Neuronal stem cell (in vitro differentiated cells): ENCODE results near the gene ARHGAP5.
"Not testable (repeated sequence)": the region's sequence is repeated elsewhere in the genome, so short reads cannot be mapped to it uniquely, and the experiment has no call there.

Experiments
- DNase-seq: peaks from one replicate; pipeline ENCODE4 v3.0.0-alpha.2; 2013; ENCODE audit warnings: low spot score
- H2AFZ ChIP-seq: one replicate; pipeline ENCODE4 v1.6.1; 2013; ENCODE audit warnings: mild to moderate bottlenecking, low read length, inconsistent platforms
- H2AK5ac ChIP-seq: 2 replicates; pipeline ENCODE4 v1.6.1; 2013; ENCODE audit warnings: low read depth, mild to moderate bottlenecking, inconsistent platforms, low read length, moderate library complexity, mixed read lengths
- H2BK120ac ChIP-seq: 2 replicates; pipeline ENCODE4 v1.6.1; 2013; ENCODE audit warnings: low read depth, mild to moderate bottlenecking, inconsistent platforms, low read length, moderate library complexity, mixed read lengths
- H2BK12ac ChIP-seq: one replicate; pipeline ENCODE4 v1.6.1; 2013; ENCODE audit warnings: low read length, inconsistent platforms
- H2BK15ac ChIP-seq: 2 replicates; pipeline ENCODE4 v1.6.1; 2013; ENCODE audit warnings: mild to moderate bottlenecking, low read length, inconsistent platforms, mixed read lengths
- H2BK5ac ChIP-seq: one replicate; pipeline ENCODE4 v1.6.1; 2013; ENCODE audit warnings: inconsistent platforms, mild to moderate bottlenecking, low read length, moderate library complexity
- H3K14ac ChIP-seq: one replicate; pipeline ENCODE4 v1.6.1; 2013; ENCODE audit warnings: low read length, inconsistent platforms
- H3K18ac ChIP-seq: 2 replicates; pipeline ENCODE4 v1.6.1; 2013; ENCODE audit warnings: low read length, inconsistent platforms
- H3K23ac ChIP-seq: 2 replicates; pipeline ENCODE4 v1.6.1; 2013; ENCODE audit warnings: low read depth, mild to moderate bottlenecking, mixed read lengths, low read length, inconsistent platforms; ENCODE audit not compliant: poor library complexity
- H3K27ac ChIP-seq: replicated peaks from 3 replicates; pipeline ENCODE4 v1.5.1; 2013; ENCODE audit warnings: low read length, inconsistent platforms
- H3K27me3 ChIP-seq, 3 experiments: 2 replicates each; pipeline ENCODE4 v1.6.1; 2013; ENCODE audit warnings: low read length in 3 of 3, mild to moderate bottlenecking in 2 of 3, inconsistent platforms in 1 of 3, low read depth in 1 of 3, mixed read lengths in 1 of 3, moderate library complexity in 1 of 3; ENCODE audit not compliant: control insufficient read depth in 3 of 3, insufficient read depth in 3 of 3
- H3K36me3 ChIP-seq, 2 donors: replicated peaks in 1 of 2; 2 replicates each; pipeline ENCODE4 v1.6.1; 2013; ENCODE audit warnings: low read length in 2 of 2; ENCODE audit not compliant: control insufficient read depth in 2 of 2, insufficient read depth in 2 of 2
- H3K4ac ChIP-seq: 2 replicates; pipeline ENCODE4 v1.6.1; 2013; ENCODE audit warnings: inconsistent platforms, mild to moderate bottlenecking, low read length, moderate library complexity
- H3K4me1 ChIP-seq, 2 donors: 1 replicate in 1 of 2; 2 replicates in 1 of 2; pipeline ENCODE4 v1.6.1; 2013; ENCODE audit warnings: low read length in 2 of 2, low read depth in 1 of 2; ENCODE audit not compliant: control insufficient read depth in 2 of 2, insufficient read depth in 1 of 2
- H3K4me2 ChIP-seq: one replicate; pipeline ENCODE4 v1.6.1; 2013; ENCODE audit warnings: mild to moderate bottlenecking, low read length, inconsistent platforms; ENCODE audit not compliant: insufficient read depth, poor library complexity, severe bottlenecking
- H3K4me3 ChIP-seq, 2 donors: 2 replicates each; pipeline ENCODE4 v1.5.1; 2013; ENCODE audit warnings: low read length in 2 of 2, mild to moderate bottlenecking in 2 of 2, inconsistent platforms in 1 of 2, moderate library complexity in 1 of 2
- H3K79me1 ChIP-seq: one replicate; pipeline ENCODE4 v1.6.1; 2013; ENCODE audit warnings: low read depth, mild to moderate bottlenecking, inconsistent platforms, low read length, moderate library complexity
- H3K9ac ChIP-seq: one replicate; pipeline ENCODE4 v1.6.1; 2013; ENCODE audit warnings: mild to moderate bottlenecking, low read depth, low read length, inconsistent platforms; ENCODE audit not compliant: poor library complexity
- H3K9me3 ChIP-seq, 2 donors: replicated peaks in 1 of 2; 2 replicates each; pipeline versions ENCODE3 to v1.6.1; 2013; ENCODE audit warnings: low read length in 2 of 2, mild to moderate bottlenecking in 2 of 2, inconsistent platforms in 1 of 2, low read depth in 1 of 2, mixed read lengths in 1 of 2, moderate library complexity in 1 of 2; ENCODE audit not compliant: control insufficient read depth in 2 of 2, insufficient read depth in 1 of 2
- H4K8ac ChIP-seq: one replicate; pipeline ENCODE4 v1.6.1; 2013; ENCODE audit warnings: low read depth, mild to moderate bottlenecking, inconsistent platforms, low read length, moderate library complexity
- H4K91ac ChIP-seq: one replicate; pipeline ENCODE4 v1.6.1; 2013; ENCODE audit warnings: low read length, low read depth, mild to moderate bottlenecking, inconsistent platforms; ENCODE audit not compliant: poor library complexity
- WGBS, 2 donors: extraction: QIAGEN DNeasy Blood & Tissue Kit; methylation state at CpG; one replicate each; pipeline ENCODE4 v1.1.7; 2013; ENCODE audit warnings: missing lambda C conversion rate in 2 of 2, mixed read lengths in 1 of 2; ENCODE audit not compliant: insufficient read length in 2 of 2, insufficient replicate concordance in 1 of 2; ENCODE audit errors: extremely low coverage in 2 of 2; 5-methylcytosine and 5-hydroxymethylcytosine counted together

Gene ARHGAP5

DNA sequence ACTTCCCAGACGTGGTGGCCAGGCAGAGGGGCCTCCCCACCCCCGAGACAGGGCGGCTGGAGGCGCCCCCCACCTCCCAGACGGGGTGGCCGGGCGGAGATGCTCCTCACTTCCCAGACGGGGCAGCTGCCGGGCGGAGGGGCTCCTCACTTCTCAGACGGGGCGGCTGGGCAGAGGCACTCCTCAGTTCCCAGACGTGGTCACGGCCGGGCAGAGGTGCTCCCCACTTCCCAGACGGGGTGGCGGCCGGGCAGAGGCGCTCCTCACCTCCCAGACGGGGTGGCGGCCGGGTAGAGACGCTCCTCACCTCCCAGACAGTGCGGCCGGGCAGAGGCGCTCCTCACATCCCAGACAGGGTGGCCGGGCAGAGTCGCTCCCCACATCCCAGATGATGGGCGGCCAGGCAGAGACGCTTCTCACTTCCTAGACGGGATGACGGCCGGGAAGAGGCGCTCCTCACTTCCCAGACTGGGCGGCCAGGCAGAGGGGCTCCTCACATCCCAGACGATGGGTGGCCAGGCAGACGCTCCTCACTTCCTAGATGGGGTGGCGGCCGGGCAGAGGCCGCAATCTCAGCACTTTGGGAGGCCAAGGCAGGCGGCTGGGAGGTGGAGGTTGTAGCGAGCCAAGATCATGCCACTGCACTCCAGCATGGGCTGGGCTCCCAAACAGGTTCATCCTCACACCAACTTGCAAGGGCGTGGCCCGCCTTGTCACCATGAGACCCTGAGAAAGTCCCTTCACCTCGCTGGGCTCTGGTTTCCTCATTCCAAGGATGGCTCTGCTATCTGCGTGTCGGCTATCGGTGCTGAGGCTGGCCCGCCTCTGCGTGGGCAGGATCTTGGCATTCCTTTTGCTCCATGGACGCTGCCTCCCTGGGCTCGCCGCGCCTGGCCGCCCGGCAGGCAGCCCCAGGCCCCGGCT lies 50.9 kb downstream of the ARHGAP5 start:
- H3K23ac ChIP-seq, H4K8ac ChIP-seq, H3K79me1 ChIP-seq, H3K4me1 ChIP-seq, H3K4me2 ChIP-seq, H3K27ac ChIP-seq, H2AK5ac ChIP-seq, H3K4me3 ChIP-seq, H2BK12ac ChIP-seq, H3K4ac ChIP-seq, H3K27me3 ChIP-seq, H2BK15ac ChIP-seq, H3K14ac ChIP-seq, DNase-seq, H3K18ac ChIP-seq, H2BK5ac ChIP-seq, H2AFZ ChIP-seq, H4K91ac ChIP-seq, H2BK120ac ChIP-seq: not testable (repeated sequence)
- WGBS, 2 donors, result no CpG with 5 or more reads among the region's 57 CpGs
- H3K9ac ChIP-seq, result peak overlapping the region; percentile 50
- peaks cover 11 to 67% of the 10 kb centered on the region in 2 donors for H3K36me3 ChIP-seq
- peaks cover 13 to 63% of the 10 kb centered on the region in 2 donors for H3K9me3 ChIP-seq

DNA sequence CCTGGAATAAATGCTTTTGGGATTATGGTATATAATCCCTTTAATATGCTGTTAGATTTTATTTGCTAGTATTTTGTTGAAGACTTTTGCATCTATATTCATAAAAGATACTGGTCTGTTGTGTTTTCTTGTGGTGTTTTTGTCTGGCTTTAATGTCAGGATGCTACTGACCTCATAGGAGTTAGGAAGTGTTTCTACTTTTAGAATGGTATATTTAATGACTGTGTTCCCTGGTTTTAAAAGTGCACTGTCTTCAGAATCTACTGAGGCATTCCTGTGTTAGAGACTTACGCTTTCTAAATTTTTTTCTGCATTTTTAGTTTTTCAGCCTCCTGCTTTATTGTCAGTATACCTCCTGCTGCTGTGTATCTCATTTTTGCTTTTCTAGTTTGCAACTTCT lies 51.6 kb downstream of the ARHGAP5 start:
- Histone ChIP-seq H3K23ac (no peak overlapping the region), H2BK120ac (no peak overlapping the region), H4K91ac (no peak overlapping the region), H3K4ac (no peak overlapping the region), H2BK15ac (no peak overlapping the region), H2AFZ (no peak overlapping the region), H3K79me1 (peaks cover 2% of the 10 kb centered on the region), H4K8ac (no peak overlapping the region), H3K4me2 (no peak overlapping the region), H2AK5ac (no peak overlapping the region), H3K27ac (no peak overlapping the region), H3K4me3 (no peak overlapping the region), H3K36me3 (peaks cover 11 to 66% of the 10 kb centered on the region in 2 donors), H3K18ac (no peak overlapping the region), H3K4me1 (no peaks in the 10 kb centered on the region), H3K9me3 (peaks cover 13 to 60% of the 10 kb centered on the region in 2 donors), H2BK12ac (no peak overlapping the region), H2BK5ac (no peak overlapping the region), H3K27me3 (no peaks in the 10 kb centered on the region), H3K14ac (no peak overlapping the region), H3K9ac (no peak overlapping the region)
- no CpG with 5 or more reads among the region's 1 CpG for WGBS, 2 donors
- no peak for DNase-seq

DNA sequence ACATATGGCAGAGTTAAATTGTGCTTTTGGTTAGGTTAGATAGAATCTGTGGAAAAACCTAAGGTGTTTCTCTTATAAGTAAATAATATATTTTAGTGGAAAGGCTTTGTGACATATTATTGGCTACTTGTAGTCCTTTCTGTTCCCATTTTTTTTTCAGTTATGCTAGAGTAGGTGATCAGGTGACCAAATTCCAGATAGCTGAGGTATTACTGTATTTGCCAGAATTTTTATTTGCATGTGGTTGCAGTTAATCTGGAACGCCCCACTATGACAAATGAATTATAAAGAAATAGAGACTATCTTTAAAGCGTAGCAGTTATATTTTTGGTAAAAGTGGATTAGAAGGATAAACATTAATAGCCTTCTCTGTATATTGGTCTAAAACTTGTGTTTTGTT lies 52.0 kb downstream of the ARHGAP5 start:
- no peaks in the 10 kb centered on the region for H3K4me1 ChIP-seq
- no peak overlapping the region for H2BK15ac ChIP-seq
- WGBS, 2 donors, result no CpG with 5 or more reads among the region's 2 CpGs
- H3K9me3 ChIP-seq, result peaks cover 13 to 58% of the 10 kb centered on the region in 2 donors
- no peak overlapping the region for H3K4me2 ChIP-seq
- H3K23ac ChIP-seq, result no peak overlapping the region
- no peak overlapping the region for H3K4me3 ChIP-seq
- no peak overlapping the region for H2AK5ac ChIP-seq
- H3K14ac ChIP-seq, result no peak overlapping the region
- H4K8ac ChIP-seq, result no peak overlapping the region
- no peak overlapping the region for H4K91ac ChIP-seq
- H2BK5ac ChIP-seq, result no peak overlapping the region
- H3K27me3 ChIP-seq, result no peaks in the 10 kb centered on the region
- no peak overlapping the region for H2AFZ ChIP-seq
- H2BK12ac ChIP-seq, result no peak overlapping the region
- no peak overlapping the region for H3K9ac ChIP-seq
- peaks cover 2% of the 10 kb centered on the region for H3K79me1 ChIP-seq
- no peak overlapping the region for H3K27ac ChIP-seq
- H3K36me3 ChIP-seq, result peaks cover 11 to 65% of the 10 kb centered on the region in 2 donors
- H3K4ac ChIP-seq, result no peak overlapping the region
- no peak overlapping the region for H2BK120ac ChIP-seq
- H3K18ac ChIP-seq, result no peak overlapping the region
- DNase-seq, result no peak

DNA sequence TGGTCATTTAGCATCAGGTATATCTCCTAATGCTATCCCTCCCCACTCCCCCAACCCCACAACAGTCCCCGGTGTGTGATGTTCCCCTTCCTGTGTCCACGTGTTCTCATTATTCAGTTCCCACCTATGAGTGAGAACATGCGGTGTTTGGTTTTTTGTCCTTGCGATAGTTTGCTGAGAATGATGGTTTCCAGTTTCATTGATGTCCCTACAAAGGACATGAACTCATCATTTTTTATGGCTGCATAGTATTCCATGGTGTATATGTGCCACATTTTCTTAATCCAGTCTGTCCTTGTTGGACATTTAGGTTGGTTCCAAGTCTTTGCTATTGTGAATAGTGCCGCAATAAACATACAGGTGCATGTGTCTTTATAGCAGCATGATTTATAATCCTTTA lies 54.6 kb downstream of the ARHGAP5 start:
- H3K9ac ChIP-seq, H3K4ac ChIP-seq, H3K4me3 ChIP-seq, H2AK5ac ChIP-seq, H3K23ac ChIP-seq, H2BK12ac ChIP-seq, H3K18ac ChIP-seq, H2AFZ ChIP-seq, H3K27me3 ChIP-seq, H3K79me1 ChIP-seq, H2BK120ac ChIP-seq, H3K14ac ChIP-seq, DNase-seq, H4K91ac ChIP-seq, H3K4me2 ChIP-seq, H3K27ac ChIP-seq, H3K4me1 ChIP-seq, H2BK5ac ChIP-seq, H4K8ac ChIP-seq, H2BK15ac ChIP-seq: not testable (repeated sequence)
- peaks cover 8 to 65% of the 10 kb centered on the region in 2 donors for H3K36me3 ChIP-seq
- peaks cover 11 to 48% of the 10 kb centered on the region in 2 donors for H3K9me3 ChIP-seq
- no CpG with 5 or more reads among the region's 5 CpGs for WGBS, 2 donors
